Measurements from ENCODE around the gene LDLRAD4.

DNA sequence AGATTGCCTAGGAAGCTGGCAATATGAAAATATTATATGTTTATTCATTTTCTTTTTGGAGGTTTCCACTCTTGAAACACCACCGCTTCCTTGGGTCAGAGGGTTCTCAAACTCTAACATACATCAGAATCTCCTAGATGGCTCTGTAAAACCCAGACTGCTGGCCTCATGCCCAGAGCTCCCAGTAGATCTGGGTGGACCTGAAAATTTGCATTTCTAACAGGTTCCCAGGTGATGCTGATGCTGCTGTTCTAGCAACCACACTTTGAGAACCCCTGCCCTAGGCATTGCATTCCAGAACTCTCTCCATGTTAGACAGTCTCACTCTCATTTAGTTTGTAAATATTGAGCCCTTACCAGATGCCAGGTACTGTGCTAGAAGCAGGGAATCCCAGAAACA, 368.4 kb downstream of the LDLRAD4 start:
- TF ChIP-seq POLR2AphosphoS5 (IDR thresholded peaks at IDR 0.05; ENCODE audit: borderline replicate concordance, low read depth, low read length) (no peak), EZH2 (IDR thresholded peaks at IDR 0.05) (no peak), FOXP2 (optimal IDR thresholded peaks at IDR 0.05; ENCODE audit: control extremely low read depth, extremely low read length, insufficient read depth) (no peak)

All from SK-N-MC (cell line).